H9 (cell line): ENCODE measurements around the gene DPT. TPM values are rescaled to one million over a fixed set of nuclear protein-coding genes. Genes with fewer than 3 reads are reported as not detected.

ENCODE experiments used
- DNase-seq: peaks from one replicate; pipeline ENCODE4 v3.0.0-alpha.2; 2017
- H2AFZ ChIP-seq: one replicate; pipeline ENCODE4 v1.6.1; 2013; ENCODE audit warnings: mild to moderate bottlenecking, low read length, control low read depth, moderate library complexity
- H2AK5ac ChIP-seq: 2 replicates; pipeline ENCODE4 v1.6.1; 2013; ENCODE audit warnings: low read length, control low read depth, mixed read lengths; ENCODE audit not compliant: insufficient read length
- H2BK120ac ChIP-seq: one replicate; pipeline ENCODE4 v1.6.1; 2013; ENCODE audit warnings: low read depth, mild to moderate bottlenecking, low read length, control low read depth, inconsistent platforms; ENCODE audit not compliant: poor library complexity, severe bottlenecking
- H2BK12ac ChIP-seq: 2 replicates; pipeline ENCODE4 v1.6.1; 2013; ENCODE audit warnings: low read length, control low read depth, mixed read lengths, low read depth; ENCODE audit not compliant: insufficient read length
- H2BK15ac ChIP-seq: 2 replicates; pipeline ENCODE4 v1.6.1; 2013; ENCODE audit warnings: low read depth, low read length, control low read depth
- H2BK20ac ChIP-seq: one replicate; pipeline ENCODE4 v1.6.1; 2013; ENCODE audit warnings: low read depth, mild to moderate bottlenecking, low read length, control low read depth, inconsistent platforms; ENCODE audit not compliant: poor library complexity, severe bottlenecking
- H2BK5ac ChIP-seq: 2 replicates; pipeline ENCODE4 v1.6.1; 2013; ENCODE audit warnings: low read length, control low read depth, mixed read lengths; ENCODE audit not compliant: insufficient read length
- H3K14ac ChIP-seq: 2 replicates; pipeline ENCODE4 v1.6.1; 2013; ENCODE audit warnings: low read length, control low read depth; ENCODE audit not compliant: insufficient read depth
- H3K18ac ChIP-seq: 2 replicates; pipeline ENCODE4 v1.6.1; 2013; ENCODE audit warnings: low read depth, mild to moderate bottlenecking, mixed read lengths, low read length, control low read depth; ENCODE audit not compliant: insufficient read length
- H3K23ac ChIP-seq: 2 replicates; pipeline ENCODE4 v1.6.1; 2013; ENCODE audit warnings: low read length, control low read depth, mixed read lengths, low read depth; ENCODE audit not compliant: insufficient read length
- H3K23me2 ChIP-seq: 2 replicates; pipeline ENCODE4 v1.6.1; 2013; ENCODE audit warnings: low read depth, mild to moderate bottlenecking, mixed read lengths, low read length, control low read depth; ENCODE audit not compliant: insufficient read length, poor library complexity, severe bottlenecking
- H3K27ac ChIP-seq: 2 replicates; pipeline ENCODE4 v1.5.1; 2013; ENCODE audit warnings: low read length, control low read depth, mixed read lengths, low read depth; ENCODE audit not compliant: insufficient read length
- H3K27me3 ChIP-seq: 2 replicates; pipeline ENCODE4 v1.6.1; 2013; ENCODE audit warnings: low read length, control low read depth, inconsistent platforms; ENCODE audit not compliant: insufficient read depth
- H3K4ac ChIP-seq: 2 replicates; pipeline ENCODE4 v1.6.1; 2013; ENCODE audit warnings: low read depth, mild to moderate bottlenecking, control low read depth, inconsistent platforms, low read length, moderate library complexity
- H3K4me1 ChIP-seq: 2 replicates; pipeline ENCODE4 v1.6.1; 2013; ENCODE audit warnings: low read length, control low read depth, inconsistent platforms; ENCODE audit not compliant: insufficient read depth
- H3K4me2 ChIP-seq: 2 replicates; pipeline ENCODE4 v1.6.1; 2013; ENCODE audit warnings: low read length, control low read depth, mixed read lengths; ENCODE audit not compliant: insufficient read length, insufficient read depth
- H3K56ac ChIP-seq: 2 replicates; pipeline ENCODE4 v1.6.1; 2013; ENCODE audit warnings: low read depth, mild to moderate bottlenecking, mixed read lengths, low read length, control low read depth; ENCODE audit not compliant: insufficient read length
- H3K79me1 ChIP-seq: 2 replicates; pipeline ENCODE4 v1.6.1; 2013; ENCODE audit warnings: low read depth, mild to moderate bottlenecking, moderate library complexity, low read length, control low read depth, inconsistent platforms; ENCODE audit not compliant: insufficient read depth, poor library complexity, severe bottlenecking
- H3K79me2 ChIP-seq: 2 replicates; pipeline ENCODE4 v1.6.1; 2013; ENCODE audit warnings: low read length, control low read depth, inconsistent platforms; ENCODE audit not compliant: insufficient read depth
- H3K9ac ChIP-seq: 2 replicates; pipeline ENCODE4 v1.6.1; 2013; ENCODE audit warnings: low read length, control low read depth, mixed read lengths; ENCODE audit not compliant: insufficient read length; ENCODE audit errors: extremely low read depth
- H3K9me3 ChIP-seq: one replicate; pipeline ENCODE4 v1.6.1; 2013; ENCODE audit warnings: low read depth, low read length, inconsistent platforms; ENCODE audit not compliant: control insufficient read depth
- H3T11ph ChIP-seq: one replicate; pipeline ENCODE4 v1.6.1; 2013; ENCODE audit warnings: mild to moderate bottlenecking, low read length, control low read depth, inconsistent platforms
- H4K20me1 ChIP-seq: one replicate; pipeline ENCODE4 v1.6.1; 2013; ENCODE audit not compliant: control insufficient read depth, insufficient read length, insufficient read depth
- H4K5ac ChIP-seq: 2 replicates; pipeline ENCODE4 v1.6.1; 2013; ENCODE audit warnings: low read depth, mild to moderate bottlenecking, mixed read lengths, low read length, control low read depth; ENCODE audit not compliant: insufficient read length
- H4K8ac ChIP-seq: replicated peaks from 2 replicates; pipeline ENCODE4 v1.6.1; 2013; ENCODE audit warnings: low read length, control low read depth, mixed read lengths, low read depth; ENCODE audit not compliant: insufficient read length
- H4K91ac ChIP-seq: 2 replicates; pipeline ENCODE4 v1.6.1; 2013; ENCODE audit warnings: low read depth, mild to moderate bottlenecking, moderate library complexity, mixed read lengths, low read length, control low read depth; ENCODE audit not compliant: insufficient read length
- H3K27ac Mint-ChIP-seq, 3 experiments: 2 replicates in 2 of 3; 3 replicates in 1 of 3; pipeline ENCODE4 v1.8.0; 2020 to 2021; ENCODE audit warnings: mixed read lengths in 3 of 3, mild to moderate bottlenecking in 1 of 3, moderate library complexity in 1 of 3
- H3K27me3 Mint-ChIP-seq: 2 replicates; pipeline ENCODE4 v1.8.0; 2021; ENCODE audit warnings: low read depth, mild to moderate bottlenecking, moderate library complexity, mixed read lengths
- H3K36me3 Mint-ChIP-seq, 3 experiments: 2 replicates in 2 of 3; 3 replicates in 1 of 3; pipeline ENCODE4 v1.8.0; 2020 to 2021; ENCODE audit warnings: low read depth in 3 of 3, mixed read lengths in 3 of 3; ENCODE audit not compliant: insufficient read depth in 1 of 3
- H3K4me1 Mint-ChIP-seq, 2 experiments: 2 replicates each; pipeline ENCODE4 v1.8.0; 2020; ENCODE audit warnings: mixed read lengths in 2 of 2
- H3K4me3 Mint-ChIP-seq, 2 experiments: 2 replicates in 1 of 2; 3 replicates in 1 of 2; pipeline ENCODE4 v1.8.0; 2020 to 2021; ENCODE audit warnings: mild to moderate bottlenecking in 2 of 2, mixed read lengths in 2 of 2, moderate library complexity in 1 of 2
- H3K9me3 Mint-ChIP-seq, 2 experiments: 2 replicates in 1 of 2; 3 replicates in 1 of 2; pipeline ENCODE4 v1.8.0; 2020; ENCODE audit warnings: mild to moderate bottlenecking in 2 of 2, mixed read lengths in 2 of 2, moderate library complexity in 1 of 2
- WGBS: extraction: QIAGEN DNeasy Blood & Tissue Kit; methylation state at CpG from one replicate; pipeline ENCODE4 v1.1.7; 2013; ENCODE audit warnings: missing lambda C conversion rate, low lambda C conversion rate, mixed read lengths; ENCODE audit not compliant: insufficient read length; ENCODE audit errors: extremely low coverage; 5-methylcytosine and 5-hydroxymethylcytosine counted together
- total RNA-seq: library from RNA; stranded (reverse); gene quantifications from 2 replicates; pipeline ENCODE4 v1.2.1, GENCODE V29; 2021
- TF ChIP-seq, protein P1 (sequence below): fragments of 200-600 bp; sonication (generic); conservative IDR thresholded peaks from 3 replicates; pipeline ENCODE4 v1.8.0; 2021; ENCODE audit warnings: antibody characterized with exemption, mild to moderate bottlenecking

DPT gene
- total RNA-seq, 1 experiment from 2014 or later: not detected

GRCh38 chr1:168672278-168672677 lies 56.7 kb downstream of the DPT start:
- DNase-seq: no peak
- H2BK12ac ChIP-seq: no peak overlapping the region
- H3K27me3 Mint-ChIP-seq: no peaks in the 10 kb centered on the region; the same call in 1 of the 2 replicates
- H2BK15ac ChIP-seq: no peak overlapping the region
- H3K9ac ChIP-seq: no peak overlapping the region
- H3K4me2 ChIP-seq: no peak overlapping the region
- H3K27ac ChIP-seq: no peak overlapping the region
- WGBS: no CpG with 5 or more reads among the region's 1 CpG
- H3K79me1 ChIP-seq: no peaks in the 10 kb centered on the region
- no peak overlapping the region for H3K14ac ChIP-seq
- H3K36me3 Mint-ChIP-seq: no peaks in the 10 kb centered on the region
- H2BK20ac ChIP-seq: no peak overlapping the region
- no peak overlapping the region for H3K4me3 Mint-ChIP-seq
- H3K4me1 Mint-ChIP-seq: peaks cover 3 to 5% of the 10 kb centered on the region in 2 experiments; a peak in 1 of 4 replicates
- H3K27ac Mint-ChIP-seq: no peak overlapping the region
- H4K5ac ChIP-seq: no peak overlapping the region
- H4K8ac ChIP-seq: no peak overlapping the region
- no peaks in the 10 kb centered on the region for H3K9me3 Mint-ChIP-seq
- H4K20me1 ChIP-seq: no peaks in the 10 kb centered on the region
- H3K79me2 ChIP-seq: no peaks in the 10 kb centered on the region
- H2BK120ac ChIP-seq: no peak overlapping the region
- no peak overlapping the region for H3K56ac ChIP-seq
- no peaks in the 10 kb centered on the region for H3K23me2 ChIP-seq
- H3K4ac ChIP-seq: no peak overlapping the region
- no peaks in the 10 kb centered on the region for H3K9me3 ChIP-seq
- H3K23ac ChIP-seq: no peak overlapping the region
- H2BK5ac ChIP-seq: no peak overlapping the region
- H3T11ph ChIP-seq: no peak overlapping the region
- no peak overlapping the region for H2AFZ ChIP-seq
- H3K18ac ChIP-seq: no peak overlapping the region
- H4K91ac ChIP-seq: no peak overlapping the region
- TF ChIP-seq, protein P1, sequence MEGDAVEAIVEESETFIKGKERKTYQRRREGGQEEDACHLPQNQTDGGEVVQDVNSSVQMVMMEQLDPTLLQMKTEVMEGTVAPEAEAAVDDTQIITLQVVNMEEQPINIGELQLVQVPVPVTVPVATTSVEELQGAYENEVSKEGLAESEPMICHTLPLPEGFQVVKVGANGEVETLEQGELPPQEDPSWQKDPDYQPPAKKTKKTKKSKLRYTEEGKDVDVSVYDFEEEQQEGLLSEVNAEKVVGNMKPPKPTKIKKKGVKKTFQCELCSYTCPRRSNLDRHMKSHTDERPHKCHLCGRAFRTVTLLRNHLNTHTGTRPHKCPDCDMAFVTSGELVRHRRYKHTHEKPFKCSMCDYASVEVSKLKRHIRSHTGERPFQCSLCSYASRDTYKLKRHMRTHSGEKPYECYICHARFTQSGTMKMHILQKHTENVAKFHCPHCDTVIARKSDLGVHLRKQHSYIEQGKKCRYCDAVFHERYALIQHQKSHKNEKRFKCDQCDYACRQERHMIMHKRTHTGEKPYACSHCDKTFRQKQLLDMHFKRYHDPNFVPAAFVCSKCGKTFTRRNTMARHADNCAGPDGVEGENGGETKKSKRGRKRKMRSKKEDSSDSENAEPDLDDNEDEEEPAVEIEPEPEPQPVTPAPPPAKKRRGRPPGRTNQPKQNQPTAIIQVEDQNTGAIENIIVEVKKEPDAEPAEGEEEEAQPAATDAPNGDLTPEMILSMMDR: no peak
- no peaks in the 10 kb centered on the region for H3K4me1 ChIP-seq
- no peak overlapping the region for H2AK5ac ChIP-seq
- H3K27me3 ChIP-seq: no peaks in the 10 kb centered on the region
